Vagina (tissue), 2 donors: Measurements from ENCODE around the gene IL1RAPL1. TPM values are rescaled to one million over a fixed set of nuclear protein-coding genes. Genes with fewer than 3 reads are reported as not detected.

ENCODE experiments used
- DNase-seq, 2 donors: peaks; one replicate each; pipeline ENCODE4 v3.0.0-alpha.2; 2017; ENCODE audit errors: extremely low spot score in 2 of 2
- H3K27ac ChIP-seq: fragments of 200-600 bp; sonication (generic); one replicate; pipeline ENCODE4 v1.5.1; 2019
- H3K27me3 ChIP-seq: fragments of 200-600 bp; sonication (generic); one replicate; pipeline ENCODE4 v1.5.1; 2019
- H3K36me3 ChIP-seq, 2 donors: fragments of 200-600 bp; sonication (generic); one replicate each; pipeline ENCODE4 v1.5.1; 2017 to 2019
- H3K4me1 ChIP-seq: fragments of 200-600 bp; sonication (generic); one replicate; pipeline ENCODE4 v1.5.1; 2019
- H3K4me3 ChIP-seq, 2 donors: fragments of 200-600 bp; sonication (generic); 1 replicate in 1 of 2; 2 replicates in 1 of 2; pipeline ENCODE4 v1.5.1; 2016 to 2019
- H3K9me3 ChIP-seq: fragments of 200-600 bp; sonication (generic); one replicate; pipeline ENCODE4 v1.5.1; 2019
- CTCF ChIP-seq, 3 experiments: fragments of 450-650 bp in 2 of 3; fragments of 200-600 bp in 1 of 3; sonication (generic) in 1 of 3; IDR thresholded peaks; one replicate each; pipeline ENCODE4 v1.5.1; 2017 to 2019; ENCODE audit warnings: antibody characterized with exemption in 3 of 3, mild to moderate bottlenecking in 2 of 3, moderate library complexity in 2 of 3
- POLR2A ChIP-seq, 2 donors: fragments of 450-650 bp; IDR thresholded peaks; one replicate each; pipeline ENCODE4 v1.6.1; 2017; ENCODE audit warnings: antibody characterized with exemption in 2 of 2, mild to moderate bottlenecking in 2 of 2, moderate library complexity in 2 of 2
- POLR2AphosphoS5 ChIP-seq, 2 donors: sonication (generic); formaldehyde crosslinking; IDR thresholded peaks; one replicate each; pipeline ENCODE4 v1.9.0; 2017; ENCODE audit warnings: antibody characterized with exemption in 2 of 2, mild to moderate bottlenecking in 2 of 2, low read depth in 1 of 2; ENCODE audit not compliant: insufficient read depth in 1 of 2
- intact Hi-C: fragments of 100-400 bp; cut with DNase I; formaldehyde crosslinking; loops from one replicate; pipeline ENCODE4 v1.15.1; 2023
- total RNA-seq: library from RNA; depleted of rRNA; stranded (reverse); fragments of >200 nt; gene quantifications from one replicate; pipeline ENCODE4 v1.2.3, GENCODE V29; 2016

Gene IL1RAPL1
- total RNA-seq, 1 donor from 2014 or later, result not detected

DNA sequence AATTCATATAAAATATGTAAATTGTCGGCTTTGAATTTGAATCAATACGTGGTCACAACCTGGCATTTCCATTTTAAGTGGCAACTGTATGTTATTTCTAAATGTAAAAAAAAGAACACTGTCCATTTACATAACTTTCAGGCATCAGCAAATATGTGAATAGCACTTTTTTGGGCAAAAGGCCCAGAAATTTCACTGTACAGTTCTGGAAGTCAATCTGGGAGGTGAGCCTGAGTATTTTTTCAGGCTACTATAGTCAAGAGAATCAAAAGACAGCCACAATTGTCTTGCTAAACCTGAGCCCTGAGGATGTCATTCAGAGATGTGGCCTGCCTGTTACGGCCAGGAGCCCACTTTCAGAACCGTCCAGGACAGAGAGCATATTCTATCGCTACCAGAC, 1084.2 kb downstream of the IL1RAPL1 start:
- no peak for TF ChIP-seq POLR2AphosphoS5 (IDR thresholded peaks at IDR 0.05; ENCODE audit: insufficient read depth in 1 of 2, low read depth in 1 of 2)
- TF ChIP-seq CTCF (IDR thresholded peaks at IDR 0.05), result no peak
- TF ChIP-seq POLR2A (IDR thresholded peaks at IDR 0.05), result no peak
- intact Hi-C loops, result no loop called here
- no peak for DNase-seq
- no peaks in the 10 kb centered on the region for H3K4me1 ChIP-seq
- no peaks in the 10 kb centered on the region for H3K9me3 ChIP-seq
- no peak overlapping the region for H3K27ac ChIP-seq
- H3K27me3 ChIP-seq, result no peaks in the 10 kb centered on the region
- no peak overlapping the region for H3K4me3 ChIP-seq
- H3K36me3 ChIP-seq, result no peaks in the 10 kb centered on the region

DNA sequence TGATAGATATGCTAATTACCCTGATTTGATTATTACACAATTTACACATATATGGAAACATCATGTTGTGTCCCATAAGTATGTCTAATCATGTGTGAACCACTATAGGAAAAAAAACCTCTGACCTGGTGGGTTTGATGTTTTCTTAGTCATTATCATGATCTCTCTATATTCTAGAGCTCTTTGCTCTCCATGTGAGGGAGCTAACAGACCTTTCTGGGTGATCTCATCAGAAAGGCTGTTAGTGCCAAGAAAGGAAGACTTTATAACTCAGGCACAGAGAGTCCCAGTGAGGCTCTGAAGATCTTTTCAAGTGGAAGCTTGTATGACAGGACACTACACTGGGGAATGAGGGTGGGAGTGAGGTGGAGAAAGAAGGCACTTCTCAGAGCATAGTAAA, 1100.4 kb downstream of the IL1RAPL1 start:
- Histone ChIP-seq H3K9me3 (no peaks in the 10 kb centered on the region), H3K4me1 (no peaks in the 10 kb centered on the region), H3K27me3 (no peaks in the 10 kb centered on the region), H3K27ac (no peak overlapping the region), H3K36me3 (no peaks in the 10 kb centered on the region), H3K4me3 (no peak overlapping the region)
- intact Hi-C loops, result no loop called here
- DNase-seq, result no peak
- no peak for TF ChIP-seq POLR2AphosphoS5 (IDR thresholded peaks at IDR 0.05; ENCODE audit: insufficient read depth in 1 of 2, low read depth in 1 of 2)
- TF ChIP-seq POLR2A (IDR thresholded peaks at IDR 0.05), result no peak
- TF ChIP-seq CTCF (IDR thresholded peaks at IDR 0.05), result no peak

GRCh38 chrX:29690061-29690460, 1102.8 kb downstream of the IL1RAPL1 start:
- Histone ChIP-seq H3K36me3 (no peaks in the 10 kb centered on the region), H3K4me1 (no peaks in the 10 kb centered on the region), H3K9me3 (no peaks in the 10 kb centered on the region), H3K27me3 (no peaks in the 10 kb centered on the region), H3K27ac (no peak overlapping the region), H3K4me3 (no peak overlapping the region)
- TF ChIP-seq POLR2AphosphoS5 (IDR thresholded peaks at IDR 0.05; ENCODE audit: insufficient read depth in 1 of 2, low read depth in 1 of 2) (no peak), POLR2A (IDR thresholded peaks at IDR 0.05) (no peak), CTCF (IDR thresholded peaks at IDR 0.05) (no peak)
- no peak for DNase-seq
- intact Hi-C loops, result loop anchor here (10.0 kb wide), 1 partner anchor 1315 kb away; no protein-coding TSS in a partner anchor

DNA sequence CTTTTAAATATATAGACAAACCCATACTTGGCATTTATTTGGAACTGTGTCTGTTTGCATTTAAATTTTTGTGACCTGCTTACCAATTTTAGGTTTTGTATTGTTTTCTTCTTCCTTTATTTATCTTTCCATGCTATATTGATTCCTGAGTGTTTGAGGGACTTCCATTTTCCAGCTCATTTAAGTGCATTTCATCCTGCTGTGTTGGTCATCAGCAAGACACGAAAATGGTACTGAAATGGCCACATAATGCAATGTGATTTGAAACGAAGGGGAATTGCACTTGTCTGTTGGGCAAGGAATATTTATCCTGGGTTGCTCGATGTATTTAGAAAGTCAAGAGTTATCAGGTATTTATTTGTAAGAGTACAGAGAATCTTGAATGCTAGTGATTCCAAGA, 1103.8 kb downstream of the IL1RAPL1 start:
- intact Hi-C loops, result loop anchor here (10.0 kb wide), 1 partner anchor 1314 kb away; no protein-coding TSS in a partner anchor
- Histone ChIP-seq H3K9me3 (no peaks in the 10 kb centered on the region), H3K27me3 (no peaks in the 10 kb centered on the region), H3K27ac (no peak overlapping the region), H3K36me3 (no peaks in the 10 kb centered on the region), H3K4me3 (no peak overlapping the region), H3K4me1 (no peaks in the 10 kb centered on the region)
- no peak for TF ChIP-seq CTCF (IDR thresholded peaks at IDR 0.05)
- TF ChIP-seq POLR2AphosphoS5 (IDR thresholded peaks at IDR 0.05; ENCODE audit: insufficient read depth in 1 of 2, low read depth in 1 of 2), result no peak
- TF ChIP-seq POLR2A (IDR thresholded peaks at IDR 0.05), result no peak
- DNase-seq, result no peak

- no peak overlapping the region for H3K4me3 ChIP-seq
- H3K27ac ChIP-seq, result no peak overlapping the region
- DNase-seq, result no peak
- intact Hi-C loops, result loop anchor here (10.0 kb wide), 1 partner anchor 1311 kb away; no protein-coding TSS in a partner anchor
- H3K9me3 ChIP-seq, result no peaks in the 10 kb centered on the region
- H3K27me3 ChIP-seq, result no peaks in the 10 kb centered on the region
- no peaks in the 10 kb centered on the region for H3K36me3 ChIP-seq
- no peaks in the 10 kb centered on the region for H3K4me1 ChIP-seq
- no peak for TF ChIP-seq POLR2AphosphoS5 (IDR thresholded peaks at IDR 0.05; ENCODE audit: insufficient read depth in 1 of 2, low read depth in 1 of 2)
- no peak for TF ChIP-seq POLR2A (IDR thresholded peaks at IDR 0.05)
- TF ChIP-seq CTCF (IDR thresholded peaks at IDR 0.05), result no peak
Observed at GRCh38 chrX:29693912-29694311, 1106.7 kb downstream of the IL1RAPL1 start.
